NCI-H2081 treated with DMSO at 0.1 percent for 48 hours (cell line): ENCODE results near the gene WDR91.
"Not testable (repeated sequence)": the region's sequence is repeated elsewhere in the genome, so short reads cannot be mapped to it uniquely, and the experiment has no call there.

Source experiments
- DNase-seq: peaks from one replicate; lab custom pipeline; 2025; lab: John Stamatoyannopoulos, UW

The WDR91 gene

GRCh38 chr7:135179321-135179925, 31.9 kb downstream of the WDR91 start:
- DNase-seq, result no peak

GRCh38 chr7:135178364-135178763, 33.0 kb downstream of the WDR91 start:
- DNase-seq, result no peak

- DNase-seq, result no peak
These were observed 34.2 kb downstream of the WDR91 start for GRCh38 chr7:135177028-135177696.

GRCh38 chr7:135175931-135176330, 35.4 kb downstream of the WDR91 start:
- DNase-seq, result no peak

- DNase-seq, result no peak
These were observed 36.4 kb downstream of the WDR91 start for GRCh38 chr7:135174941-135175340.

- not testable (repeated sequence) for DNase-seq
These were observed 37.4 kb downstream of the WDR91 start for GRCh38 chr7:135173916-135174315.

- DNase-seq, result not testable (repeated sequence)
These were observed 39.6 kb downstream of the WDR91 start for GRCh38 chr7:135171581-135172291.

- not testable (repeated sequence) for DNase-seq
These were observed 40.3 kb downstream of the WDR91 start for GRCh38 chr7:135170998-135171481.

GRCh38 chr7:135170274-135170997, 40.9 kb downstream of the WDR91 start, which contains the start of gene CYREN:
Gene CYREN (minus strand): TSS chr7:135170707. CDS start chr7:135168922, 1,785 bp downstream.
- DNase-seq, result peak; percentile 70

- no peak for DNase-seq
These were observed 41.4 kb downstream of the WDR91 start for GRCh38 chr7:135169964-135170273.

- no peak for DNase-seq
These were observed 42.0 kb downstream of the WDR91 start for GRCh38 chr7:135169141-135169963.

GRCh38 chr7:135168489-135169140, 42.7 kb downstream of the WDR91 start:
- no peak for DNase-seq

- DNase-seq, result no peak
These were observed 43.3 kb downstream of the WDR91 start for GRCh38 chr7:135168001-135168400.

GRCh38 chr7:135167365-135167917, 43.9 kb downstream of the WDR91 start:
- no peak for DNase-seq

GRCh38 chr7:135166338-135166990, 44.9 kb downstream of the WDR91 start:
- no peak for DNase-seq

- no peak for DNase-seq
These were observed 45.5 kb downstream of the WDR91 start for GRCh38 chr7:135165862-135166261.

GRCh38 chr7:135164357-135165061, 46.8 kb downstream of the WDR91 start:
- DNase-seq, result no peak

GRCh38 chr7:135162382-135163001, 48.8 kb downstream of the WDR91 start:
- no peak for DNase-seq

- DNase-seq, result no peak
These were observed 49.7 kb downstream of the WDR91 start for GRCh38 chr7:135161669-135162068.
